Naive thymus-derived CD4-positive, alpha-beta T cell (primary cell): Measurements from ENCODE around the gene BCL11A. TPM values are rescaled to one million over a fixed set of nuclear protein-coding genes. Genes with fewer than 3 reads are reported as not detected.

Experiments
- ATAC-seq: fragments of 150-1000 bp; cut with Tn5 transposase; 2 replicates; pipeline ENCODE4 v1.10.0; 2021; ENCODE audit warnings: mild to moderate bottlenecking, moderate library complexity
- CTCF ChIA-PET: fragments of 350-600 bp; sonication (Branson Sonifier 250); formaldehyde crosslinking; loops from one replicate; lab custom pipeline; 2021; ENCODE audit warnings: antibody characterized with exemption; lab: Charles Lee
- POLR2A ChIA-PET: fragments of 350-600 bp; sonication (Branson Sonifier 250); formaldehyde crosslinking; loops from one replicate; lab custom pipeline; 2021; ENCODE audit warnings: antibody characterized with exemption, inconsistent platforms; lab: Charles Lee
- DNase-seq, 9 donors: peaks; one replicate each; pipeline versions ENCODE4 v3.0.0 to v3.0.0-alpha.2; 2020 to 2022; ENCODE audit warnings: mixed read lengths in 1 of 9
- H3K27ac ChIP-seq: one replicate; pipeline ENCODE4 v1.7.0; 2013; ENCODE audit warnings: mild to moderate bottlenecking, low read depth, low read length, moderate library complexity
- H3K27me3 ChIP-seq, 2 donors: one replicate each; pipeline ENCODE4 v1.7.0; 2013; ENCODE audit warnings: low read length in 2 of 2, mild to moderate bottlenecking in 2 of 2, moderate library complexity in 2 of 2; ENCODE audit not compliant: control insufficient read depth in 2 of 2, insufficient read depth in 2 of 2
- H3K36me3 ChIP-seq, 3 experiments: 1 replicate in 2 of 3; 2 replicates in 1 of 3; pipeline ENCODE4 v1.7.0; 2013; ENCODE audit warnings: low read length in 3 of 3, mild to moderate bottlenecking in 3 of 3, moderate library complexity in 1 of 3; ENCODE audit not compliant: insufficient read depth in 3 of 3, control insufficient read depth in 2 of 3
- H3K4me1 ChIP-seq, 2 donors: one replicate each; pipeline ENCODE4 v1.7.0; 2013; ENCODE audit warnings: low read length in 2 of 2, mild to moderate bottlenecking in 2 of 2, moderate library complexity in 1 of 2; ENCODE audit not compliant: control insufficient read depth in 2 of 2, insufficient read depth in 2 of 2
- H3K4me3 ChIP-seq: 2 replicates; pipeline ENCODE4 v1.7.0; 2013; ENCODE audit warnings: mild to moderate bottlenecking, low read length
- H3K9me3 ChIP-seq, 3 experiments: 1 replicate in 2 of 3; 2 replicates in 1 of 3; pipeline ENCODE4 v1.7.0; 2013; ENCODE audit warnings: low read length in 3 of 3; ENCODE audit not compliant: control insufficient read depth in 2 of 3
- H3K27ac Mint-ChIP-seq, 9 donors: one replicate each; pipeline ENCODE4 v1.8.0; 2020 to 2022; ENCODE audit warnings: mixed read lengths in 9 of 9, mild to moderate bottlenecking in 8 of 9, moderate library complexity in 5 of 9, inconsistent platforms in 2 of 9
- H3K27me3 Mint-ChIP-seq, 5 donors: one replicate each; pipeline ENCODE4 v1.8.0; 2021 to 2022; ENCODE audit warnings: mixed read lengths in 5 of 5, mild to moderate bottlenecking in 1 of 5
- H3K36me3 Mint-ChIP-seq, 5 donors: one replicate each; pipeline ENCODE4 v1.8.0; 2020 to 2022; ENCODE audit warnings: mixed read lengths in 5 of 5, mild to moderate bottlenecking in 3 of 5, inconsistent platforms in 1 of 5
- H3K4me1 Mint-ChIP-seq, 7 donors: one replicate each; pipeline ENCODE4 v1.8.0; 2020 to 2022; ENCODE audit warnings: mixed read lengths in 7 of 7, mild to moderate bottlenecking in 3 of 7, inconsistent platforms in 1 of 7
- H3K4me3 Mint-ChIP-seq, 10 donors: one replicate each; pipeline ENCODE4 v1.8.0; 2020 to 2022; ENCODE audit warnings: mild to moderate bottlenecking in 10 of 10, mixed read lengths in 10 of 10, moderate library complexity in 6 of 10, inconsistent platforms in 2 of 10
- H3K9me3 Mint-ChIP-seq, 11 donors: one replicate each; pipeline ENCODE4 v1.8.0; 2020 to 2022; ENCODE audit warnings: mixed read lengths in 11 of 11, mild to moderate bottlenecking in 4 of 11, inconsistent platforms in 1 of 11, moderate library complexity in 1 of 11
- intact Hi-C, 2 donors: fragments of 100-400 bp; cut with micrococcal nuclease; formaldehyde crosslinking; loops; one replicate each; pipeline ENCODE4 v1.15.1; 2023
- polyA plus RNA-seq, 2 donors: library from polyadenylated mRNA; unstranded; fragments of 300-500 nt; fragmentation: Illumina TruSeq; gene quantifications; one replicate each; pipeline ENCODE4 v1.2.3, GENCODE V29; 2021
- total RNA-seq, 6 experiments: library from RNA in 5 of 6; stranded (reverse) in 5 of 6; gene quantifications; 1 replicate in 5 of 6; 2 replicates in 1 of 6; pipeline ENCODE4 v1.2.3 and lab custom pipeline; 2021 to 2026

BCL11A gene
- total and polyA plus RNA-seq, 7 experiments from 2014 or later, result 1.5 to 26.2 (median 2.5) TPM; not detected in 1

GRCh38 chr2:60465736-60466135 is 87.7 kb downstream of the BCL11A start:
- no peak for ATAC-seq
- no peak overlapping the region for H3K4me3 Mint-ChIP-seq
- Histone ChIP-seq H3K4me1 (no peaks in the 10 kb centered on the region), H3K27me3 (no peaks in the 10 kb centered on the region), H3K9me3 (no peaks in the 10 kb centered on the region), H3K4me3 (no peak overlapping the region), H3K36me3 (no peaks in the 10 kb centered on the region), H3K27ac (no peak overlapping the region)
- H3K36me3 Mint-ChIP-seq, result peaks cover 0 to 3% (median 0%) of the 10 kb centered on the region in 5 donors
- ChIA-PET POLR2A (no interaction called here), CTCF (no interaction called here)
- peaks cover 0 to 2% (median 0%) of the 10 kb centered on the region in 7 donors for H3K4me1 Mint-ChIP-seq
- no peak overlapping the region for H3K27ac Mint-ChIP-seq
- intact Hi-C loops, result no loop called here
- DNase-seq, result no peak
- peaks cover 0 to 7% (median 0%) of the 10 kb centered on the region in 5 donors for H3K27me3 Mint-ChIP-seq
- peaks cover 0 to 3% (median 0%) of the 10 kb centered on the region in 11 donors for H3K9me3 Mint-ChIP-seq

GRCh38 chr2:60463249-60463648 is 90.2 kb downstream of the BCL11A start:
- no peak for ATAC-seq
- no peaks in the 10 kb centered on the region for H3K36me3 ChIP-seq
- CTCF ChIA-PET, result no interaction called here
- POLR2A ChIA-PET, result no interaction called here
- Mint-ChIP-seq H3K36me3 (peaks cover 0 to 3% (median 0%) of the 10 kb centered on the region in 5 donors), H3K9me3 (peaks cover 0 to 2% (median 0%) of the 10 kb centered on the region in 11 donors), H3K27ac (no peak overlapping the region), H3K4me1 (peaks cover 0 to 5% (median 0%) of the 10 kb centered on the region in 7 donors), H3K27me3 (peaks cover 0 to 10% (median 0%) of the 10 kb centered on the region in 5 donors), H3K4me3 (no peak overlapping the region)
- no peak for DNase-seq
- intact Hi-C loops, result no loop called here
- H3K9me3 ChIP-seq, result no peaks in the 10 kb centered on the region
- H3K27me3 ChIP-seq, result no peaks in the 10 kb centered on the region
- no peak overlapping the region for H3K4me3 ChIP-seq
- H3K27ac ChIP-seq, result no peak overlapping the region
- H3K4me1 ChIP-seq, result no peaks in the 10 kb centered on the region

DNA sequence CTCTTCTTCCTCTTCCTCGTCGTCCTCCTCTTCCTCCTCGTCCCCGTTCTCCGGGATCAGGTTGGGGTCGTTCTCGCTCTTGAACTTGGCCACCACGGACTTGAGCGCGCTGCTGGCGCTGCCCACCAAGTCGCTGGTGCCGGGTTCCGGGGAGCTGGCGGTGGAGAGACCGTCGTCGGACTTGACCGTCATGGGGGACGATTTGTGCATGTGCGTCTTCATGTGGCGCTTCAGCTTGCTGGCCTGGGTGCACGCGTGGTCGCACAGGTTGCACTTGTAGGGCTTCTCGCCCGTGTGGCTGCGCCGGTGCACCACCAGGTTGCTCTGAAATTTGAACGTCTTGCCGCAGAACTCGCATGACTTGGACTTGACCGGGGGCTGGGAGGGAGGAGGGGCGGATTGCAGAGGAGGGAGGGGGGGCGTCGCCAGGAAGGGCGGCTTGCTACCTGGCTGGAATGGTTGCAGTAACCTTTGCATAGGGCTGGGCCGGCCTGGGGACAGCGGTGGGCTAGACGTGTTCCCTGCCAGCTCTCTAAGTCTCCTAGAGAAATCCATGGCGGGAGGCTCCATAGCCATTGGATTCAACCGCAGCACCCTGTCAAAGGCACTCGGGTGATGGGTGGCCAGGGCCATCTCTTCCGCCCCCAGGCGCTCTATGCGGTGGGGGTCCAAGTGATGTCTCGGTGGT is 91.9 kb downstream of the BCL11A start:
- peaks cover 0 to 11% (median 0%) of the 10 kb centered on the region in 5 donors for H3K27me3 Mint-ChIP-seq
- no peak for ATAC-seq
- H3K36me3 Mint-ChIP-seq, result peaks cover 0 to 3% (median 0%) of the 10 kb centered on the region in 5 donors
- H3K27ac Mint-ChIP-seq, result no peak overlapping the region
- CTCF ChIA-PET, result no interaction called here
- Histone ChIP-seq H3K9me3 (no peaks in the 10 kb centered on the region), H3K4me1 (no peaks in the 10 kb centered on the region), H3K27me3 (no peaks in the 10 kb centered on the region), H3K4me3 (no peak overlapping the region), H3K36me3 (no peaks in the 10 kb centered on the region), H3K27ac (no peak overlapping the region)
- no peak overlapping the region for H3K4me3 Mint-ChIP-seq
- peaks cover 0 to 5% (median 0%) of the 10 kb centered on the region in 7 donors for H3K4me1 Mint-ChIP-seq
- no peaks in the 10 kb centered on the region for H3K9me3 Mint-ChIP-seq
- no peak for DNase-seq
- intact Hi-C loops, result no loop called here
- POLR2A ChIA-PET, result no interaction called here

GRCh38 chr2:60460577-60461420 is 92.7 kb downstream of the BCL11A start:
- H3K36me3 ChIP-seq, result no peaks in the 10 kb centered on the region
- H3K27ac ChIP-seq, result no peak overlapping the region
- H3K36me3 Mint-ChIP-seq, result peaks cover 0 to 3% (median 0%) of the 10 kb centered on the region in 5 donors
- CTCF ChIA-PET, result no interaction called here
- intact Hi-C loops, result no loop called here
- peaks cover 0 to 7% (median 0%) of the 10 kb centered on the region in 7 donors for H3K4me1 Mint-ChIP-seq
- H3K9me3 Mint-ChIP-seq, result no peaks in the 10 kb centered on the region
- H3K4me1 ChIP-seq, result no peaks in the 10 kb centered on the region
- H3K27me3 ChIP-seq, result no peaks in the 10 kb centered on the region
- H3K9me3 ChIP-seq, result no peaks in the 10 kb centered on the region
- no peak for DNase-seq
- H3K27me3 Mint-ChIP-seq, result peaks cover 0 to 14% (median 5%) of the 10 kb centered on the region in 5 donors
- POLR2A ChIA-PET, result no interaction called here
- no peak overlapping the region for H3K4me3 Mint-ChIP-seq
- H3K4me3 ChIP-seq, result no peak overlapping the region
- no peak for ATAC-seq
- no peak overlapping the region for H3K27ac Mint-ChIP-seq

GRCh38 chr2:60459851-60460250 is 93.6 kb downstream of the BCL11A start:
- no peaks in the 10 kb centered on the region for H3K4me1 ChIP-seq
- H3K27ac ChIP-seq, result no peak overlapping the region
- no peaks in the 10 kb centered on the region for H3K27me3 ChIP-seq
- no peak overlapping the region for H3K27ac Mint-ChIP-seq
- H3K27me3 Mint-ChIP-seq, result peaks cover 0 to 14% (median 7%) of the 10 kb centered on the region in 5 donors
- intact Hi-C loops, result no loop called here
- ChIA-PET CTCF (no interaction called here), POLR2A (no interaction called here)
- ATAC-seq (no peak), DNase-seq (no peak)
- peaks cover 0 to 3% (median 0%) of the 10 kb centered on the region in 5 donors for H3K36me3 Mint-ChIP-seq
- no peak overlapping the region for H3K4me3 Mint-ChIP-seq
- H3K9me3 Mint-ChIP-seq, result no peaks in the 10 kb centered on the region
- H3K4me3 ChIP-seq, result no peak overlapping the region
- H3K36me3 ChIP-seq, result no peaks in the 10 kb centered on the region
- H3K9me3 ChIP-seq, result no peaks in the 10 kb centered on the region
- peaks cover 0 to 8% (median 0%) of the 10 kb centered on the region in 7 donors for H3K4me1 Mint-ChIP-seq

- H3K27me3 Mint-ChIP-seq, result peaks cover 0 to 10% (median 7%) of the 10 kb centered on the region in 5 donors
- H3K4me3 Mint-ChIP-seq, result no peak overlapping the region
- H3K4me1 Mint-ChIP-seq, result peaks cover 0 to 8% (median 0%) of the 10 kb centered on the region in 7 donors
- intact Hi-C loops, result no loop called here
- H3K27ac Mint-ChIP-seq, result peak overlapping the region in 1 of 9 donors; percentile 5
- Histone ChIP-seq H3K36me3 (no peaks in the 10 kb centered on the region), H3K9me3 (no peaks in the 10 kb centered on the region), H3K27ac (no peak overlapping the region), H3K4me3 (no peak overlapping the region), H3K27me3 (no peaks in the 10 kb centered on the region), H3K4me1 (no peaks in the 10 kb centered on the region)
- H3K36me3 Mint-ChIP-seq, result peaks cover 0 to under 1% (median 0%) of the 10 kb centered on the region in 5 donors
- ATAC-seq (no peak), DNase-seq (peak in 1 of 9 donors; percentile 2)
- POLR2A ChIA-PET, result no interaction called here
- no peaks in the 10 kb centered on the region for H3K9me3 Mint-ChIP-seq
- CTCF ChIA-PET, result no interaction called here
Measured at GRCh38 chr2:60456115-60456770, 97.2 kb downstream of the BCL11A start.
